Measurements from ENCODE around the gene MCCC2. TPM values are rescaled to one million over a fixed set of nuclear protein-coding genes. Genes with fewer than 3 reads are reported as not detected.

MCCC2 gene
- total RNA-seq, 6 experiments from 2014 or later, result 70.4 to 92.7 (median 81.0) TPM

- Histone ChIP-seq H3K27me3 (no peaks in the 10 kb centered on the region), H3K9me3 (no peaks in the 10 kb centered on the region), H3K27ac (no peak overlapping the region), H3K4me1 (no peaks in the 10 kb centered on the region), H3K36me3 (peaks cover 0 to 65% (median 14%) of the 10 kb centered on the region in 4 donors), H3K4me3 (no peak overlapping the region)
- TF ChIP-seq POLR2A (IDR thresholded peaks at IDR 0.05) (no peak), CTCF (IDR thresholded peaks at IDR 0.05) (no peak)
- DNase-seq (no peak), ATAC-seq (no peak)
- intact Hi-C loops (cut with DNase I), result no loop called here
- 73% methylated on average over 4 of the region's 4 CpGs for WGBS (ENCODE audit: insufficient coverage, low coverage, low lambda C conversion rate, missing lambda C conversion rate)
These were observed 28.7 kb downstream of the MCCC2 start for GRCh38 chr5:71615809-71616208.

- no peak for DNase-seq
- peaks cover 0 to 33% (median 5%) of the 10 kb centered on the region in 4 donors for H3K36me3 ChIP-seq
- no peaks in the 10 kb centered on the region for H3K27me3 ChIP-seq
- H3K27ac ChIP-seq, result no peak overlapping the region
- no peaks in the 10 kb centered on the region for H3K9me3 ChIP-seq
- H3K4me3 ChIP-seq, result no peak overlapping the region
- intact Hi-C loops (cut with DNase I), result no loop called here
- TF ChIP-seq POLR2A (IDR thresholded peaks at IDR 0.05) (no peak), CTCF (IDR thresholded peaks at IDR 0.05) (no peak)
- 100% methylated on average over 2 of the region's 2 CpGs for WGBS (ENCODE audit: insufficient coverage, low coverage, low lambda C conversion rate, missing lambda C conversion rate)
- no peak for ATAC-seq
- H3K4me1 ChIP-seq, result no peaks in the 10 kb centered on the region
These were observed 33.5 kb downstream of the MCCC2 start for GRCh38 chr5:71620630-71621029.

GRCh38 chr5:71621268-71621667, 34.1 kb downstream of the MCCC2 start:
- H3K9me3 ChIP-seq, result no peaks in the 10 kb centered on the region
- intact Hi-C loops (cut with DNase I), result no loop called here
- H3K27me3 ChIP-seq, result no peaks in the 10 kb centered on the region
- no peak overlapping the region for H3K4me3 ChIP-seq
- DNase-seq (no peak), ATAC-seq (no peak)
- H3K27ac ChIP-seq, result no peak overlapping the region
- 90% methylated on average over 3 of the region's 3 CpGs for WGBS (ENCODE audit: insufficient coverage, low coverage, low lambda C conversion rate, missing lambda C conversion rate)
- peaks cover 0 to 27% (median 4%) of the 10 kb centered on the region in 4 donors for H3K36me3 ChIP-seq
- TF ChIP-seq POLR2A (IDR thresholded peaks at IDR 0.05) (no peak), CTCF (IDR thresholded peaks at IDR 0.05) (no peak)
- no peaks in the 10 kb centered on the region for H3K4me1 ChIP-seq

GRCh38 chr5:71621741-71622140, 34.6 kb downstream of the MCCC2 start:
- 100% methylated on average over 1 of the region's 2 CpGs for WGBS (ENCODE audit: insufficient coverage, low coverage, low lambda C conversion rate, missing lambda C conversion rate)
- Histone ChIP-seq H3K4me3 (no peak overlapping the region), H3K27me3 (no peaks in the 10 kb centered on the region), H3K9me3 (no peaks in the 10 kb centered on the region), H3K27ac (no peak overlapping the region), H3K36me3 (peaks cover 0 to 26% (median 3%) of the 10 kb centered on the region in 4 donors), H3K4me1 (no peaks in the 10 kb centered on the region)
- ATAC-seq (no peak), DNase-seq (no peak)
- TF ChIP-seq POLR2A (IDR thresholded peaks at IDR 0.05) (no peak), CTCF (IDR thresholded peaks at IDR 0.05) (no peak)
- intact Hi-C loops (cut with DNase I), result no loop called here
